Neural progenitor cell (in vitro differentiated cells): Measurements from ENCODE around the gene PMEPA1. TPM values are rescaled to one million over a fixed set of nuclear protein-coding genes. Genes with fewer than 3 reads are reported as not detected.

ENCODE experiments used
- DNase-seq: peaks from one replicate; pipeline ENCODE4 v3.0.0-alpha.2; 2016; ENCODE audit warnings: low spot score
- H2AFZ ChIP-seq: fragments of 200-600 bp; sonication (generic); replicated peaks from 2 replicates; pipeline ENCODE4 v1.6.1; 2016; ENCODE audit warnings: antibody characterized with exemption
- H3F3A ChIP-seq: fragments of 200-600 bp; sonication (generic); 2 replicates; pipeline ENCODE4 v1.6.1; 2016; ENCODE audit warnings: antibody characterized with exemption, low read depth
- H3K27ac ChIP-seq: fragments of 200-600 bp; sonication (generic); 2 replicates; pipeline ENCODE4 v1.5.1; 2016; ENCODE audit warnings: mild to moderate bottlenecking
- H3K27me3 ChIP-seq: fragments of 200-600 bp; sonication (generic); 2 replicates; pipeline ENCODE4 v1.6.1; 2016; ENCODE audit warnings: mild to moderate bottlenecking, moderate library complexity
- H3K36me3 ChIP-seq: fragments of 200-600 bp; sonication (generic); 2 replicates; pipeline ENCODE4 v1.5.1; 2016
- H3K4me1 ChIP-seq: fragments of 200-600 bp; sonication (generic); 2 replicates; pipeline ENCODE4 v1.6.1; 2016; ENCODE audit warnings: mixed run types
- H3K4me2 ChIP-seq: fragments of 200-600 bp; sonication (generic); 2 replicates; pipeline ENCODE4 v1.6.1; 2016
- H3K4me3 ChIP-seq: fragments of 200-600 bp; sonication (generic); 2 replicates; pipeline ENCODE4 v1.5.1; 2016
- H3K79me2 ChIP-seq: fragments of 200-600 bp; sonication (generic); 2 replicates; pipeline ENCODE4 v1.6.1; 2016; ENCODE audit warnings: low read depth
- H3K9ac ChIP-seq: fragments of 200-600 bp; sonication (generic); 2 replicates; pipeline ENCODE4 v1.6.1; 2016
- H3K9me3 ChIP-seq: fragments of 200-600 bp; sonication (generic); 2 replicates; pipeline ENCODE4 v1.5.1; 2016; ENCODE audit warnings: low read depth
- H4K20me1 ChIP-seq: fragments of 200-600 bp; sonication (generic); 2 replicates; pipeline ENCODE4 v1.6.1; 2016; ENCODE audit warnings: low read depth
- H3K27ac Mint-ChIP-seq: 3 replicates; pipeline ENCODE4 v1.8.0; 2021; ENCODE audit warnings: mixed read lengths
- H3K27me3 Mint-ChIP-seq: 2 replicates; pipeline ENCODE4 v1.8.0; 2022; ENCODE audit warnings: low read depth, mild to moderate bottlenecking, inconsistent platforms, moderate library complexity, mixed read lengths; ENCODE audit not compliant: insufficient read depth
- H3K36me3 Mint-ChIP-seq: 3 replicates; pipeline ENCODE4 v1.8.0; 2021; ENCODE audit warnings: mixed read lengths
- H3K4me1 Mint-ChIP-seq: 3 replicates; pipeline ENCODE4 v1.8.0; 2021; ENCODE audit warnings: mixed read lengths
- H3K4me3 Mint-ChIP-seq: 3 replicates; pipeline ENCODE4 v1.8.0; 2021; ENCODE audit warnings: mild to moderate bottlenecking, moderate library complexity, mixed read lengths
- H3K9me3 Mint-ChIP-seq: 3 replicates; pipeline ENCODE4 v1.8.0; 2020; ENCODE audit warnings: mixed read lengths
- EZH2 ChIP-seq: fragments of 200-600 bp; sonication (generic); IDR thresholded peaks from 2 replicates; pipeline ENCODE4 v1.6.1; 2017; ENCODE audit warnings: antibody characterized with exemption, mild to moderate bottlenecking, moderate library complexity
- EZH2phosphoT487 ChIP-seq: fragments of 200-600 bp; sonication (generic); IDR thresholded peaks from 2 replicates; pipeline ENCODE4 v1.6.1; 2017; ENCODE audit warnings: antibody characterized with exemption
- total RNA-seq: library from RNA; depleted of rRNA; stranded (reverse); fragments of >200 nt; gene quantifications from 2 replicates; pipeline ENCODE4 v1.2.3, GENCODE V29; 2015; ENCODE audit warnings: low replicate concordance
- TF ChIP-seq, protein P1 (sequence below): fragments of 200-600 bp; sonication (generic); IDR thresholded peaks from 2 replicates; pipeline ENCODE4 v1.5.1; 2017; ENCODE audit warnings: antibody characterized with exemption, mild to moderate bottlenecking

Gene PMEPA1
- total RNA-seq, 1 donor from 2014 or later = 1.7 TPM

GRCh38 chr20:57692393-57692792 is 17.4 kb downstream of the PMEPA1 start:
- no peaks in the 10 kb centered on the region for H3K36me3 ChIP-seq
- H4K20me1 ChIP-seq = no peaks in the 10 kb centered on the region
- no peak overlapping the region for H3K27ac ChIP-seq
- H2AFZ ChIP-seq = no peak overlapping the region
- peaks cover 13% of the 10 kb centered on the region for H3K27me3 Mint-ChIP-seq
- no peaks in the 10 kb centered on the region for H3K9me3 Mint-ChIP-seq
- no peak for DNase-seq
- H3K27ac Mint-ChIP-seq = no peak overlapping the region
- H3K4me1 Mint-ChIP-seq = peaks cover 34% of the 10 kb centered on the region
- H3K27me3 ChIP-seq = no peaks in the 10 kb centered on the region
- TF ChIP-seq EZH2 (no peak), EZH2phosphoT487 (no peak)
- TF ChIP-seq, protein P1, sequence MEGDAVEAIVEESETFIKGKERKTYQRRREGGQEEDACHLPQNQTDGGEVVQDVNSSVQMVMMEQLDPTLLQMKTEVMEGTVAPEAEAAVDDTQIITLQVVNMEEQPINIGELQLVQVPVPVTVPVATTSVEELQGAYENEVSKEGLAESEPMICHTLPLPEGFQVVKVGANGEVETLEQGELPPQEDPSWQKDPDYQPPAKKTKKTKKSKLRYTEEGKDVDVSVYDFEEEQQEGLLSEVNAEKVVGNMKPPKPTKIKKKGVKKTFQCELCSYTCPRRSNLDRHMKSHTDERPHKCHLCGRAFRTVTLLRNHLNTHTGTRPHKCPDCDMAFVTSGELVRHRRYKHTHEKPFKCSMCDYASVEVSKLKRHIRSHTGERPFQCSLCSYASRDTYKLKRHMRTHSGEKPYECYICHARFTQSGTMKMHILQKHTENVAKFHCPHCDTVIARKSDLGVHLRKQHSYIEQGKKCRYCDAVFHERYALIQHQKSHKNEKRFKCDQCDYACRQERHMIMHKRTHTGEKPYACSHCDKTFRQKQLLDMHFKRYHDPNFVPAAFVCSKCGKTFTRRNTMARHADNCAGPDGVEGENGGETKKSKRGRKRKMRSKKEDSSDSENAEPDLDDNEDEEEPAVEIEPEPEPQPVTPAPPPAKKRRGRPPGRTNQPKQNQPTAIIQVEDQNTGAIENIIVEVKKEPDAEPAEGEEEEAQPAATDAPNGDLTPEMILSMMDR = no peak
- H3K9me3 ChIP-seq = no peaks in the 10 kb centered on the region
- no peaks in the 10 kb centered on the region for H3K4me1 ChIP-seq
- no peak overlapping the region for H3K4me2 ChIP-seq
- no peak overlapping the region for H3K4me3 ChIP-seq
- no peaks in the 10 kb centered on the region for H3K36me3 Mint-ChIP-seq
- H3F3A ChIP-seq = no peaks in the 10 kb centered on the region
- H3K9ac ChIP-seq = no peak overlapping the region
- H3K79me2 ChIP-seq = no peaks in the 10 kb centered on the region
- H3K4me3 Mint-ChIP-seq = no peak overlapping the region

GRCh38 chr20:57691699-57692098 is 18.1 kb downstream of the PMEPA1 start:
- no peak overlapping the region for H3K27ac ChIP-seq
- Mint-ChIP-seq H3K27me3 (peaks cover 13% of the 10 kb centered on the region), H3K27ac (no peak overlapping the region), H3K9me3 (no peaks in the 10 kb centered on the region), H3K4me1 (peaks cover 39% of the 10 kb centered on the region), H3K4me3 (no peak overlapping the region), H3K36me3 (no peaks in the 10 kb centered on the region)
- H3K79me2 ChIP-seq = no peaks in the 10 kb centered on the region
- no peaks in the 10 kb centered on the region for H3K36me3 ChIP-seq
- DNase-seq = no peak
- no peaks in the 10 kb centered on the region for H3K9me3 ChIP-seq
- no peaks in the 10 kb centered on the region for H3K27me3 ChIP-seq
- no peak overlapping the region for H3K4me3 ChIP-seq
- H3F3A ChIP-seq = no peaks in the 10 kb centered on the region
- no peak overlapping the region for H2AFZ ChIP-seq
- no peaks in the 10 kb centered on the region for H3K4me1 ChIP-seq
- H4K20me1 ChIP-seq = no peaks in the 10 kb centered on the region
- TF ChIP-seq EZH2phosphoT487 (no peak), EZH2 (no peak)
- TF ChIP-seq, protein P1 = no peak
- no peak overlapping the region for H3K4me2 ChIP-seq
- H3K9ac ChIP-seq = no peak overlapping the region

DNA sequence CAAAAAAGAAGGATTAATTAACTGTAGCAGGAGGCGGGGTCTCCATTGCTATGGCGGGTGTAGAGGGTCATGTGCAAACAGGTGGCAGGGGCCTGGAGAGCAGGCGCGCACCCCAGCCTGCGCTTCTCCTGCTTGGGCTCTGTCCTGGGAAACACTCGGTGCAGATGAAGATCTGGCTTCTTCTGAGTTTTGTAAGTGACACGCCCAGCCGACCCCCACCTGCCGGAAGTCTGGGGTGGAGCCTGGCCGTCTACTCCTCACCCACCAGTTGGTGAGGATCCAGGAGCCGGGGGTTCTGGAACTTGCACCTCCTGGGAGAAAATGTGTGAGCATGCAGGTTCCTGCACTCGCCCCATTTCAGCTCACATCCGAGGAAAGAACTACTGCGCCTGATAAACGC is 19.3 kb downstream of the PMEPA1 start:
- DNase-seq = no peak

More for the DNA sequence above, 19.3 kb downstream of the PMEPA1 start:
- Histone ChIP-seq H2AFZ (no peak overlapping the region), H3K36me3 (no peaks in the 10 kb centered on the region), H3K9me3 (no peaks in the 10 kb centered on the region), H3K27me3 (no peaks in the 10 kb centered on the region), H3K4me2 (no peak overlapping the region), H4K20me1 (no peaks in the 10 kb centered on the region), H3K79me2 (no peaks in the 10 kb centered on the region), H3K4me3 (no peak overlapping the region), H3F3A (no peaks in the 10 kb centered on the region), H3K4me1 (no peaks in the 10 kb centered on the region), H3K27ac (no peak overlapping the region), H3K9ac (no peak overlapping the region)
- H3K4me3 Mint-ChIP-seq = no peak overlapping the region
- H3K36me3 Mint-ChIP-seq = no peaks in the 10 kb centered on the region
- H3K27ac Mint-ChIP-seq = no peak overlapping the region
- peaks cover 13% of the 10 kb centered on the region for H3K27me3 Mint-ChIP-seq
- H3K9me3 Mint-ChIP-seq = no peaks in the 10 kb centered on the region
- peaks cover 44% of the 10 kb centered on the region for H3K4me1 Mint-ChIP-seq
- TF ChIP-seq, protein P1 = no peak
- no peak for TF ChIP-seq EZH2
- TF ChIP-seq EZH2phosphoT487 = no peak
